ENCODE results near the gene AURKAIP1.

The AURKAIP1 gene

GRCh38 chr1:1398677-1399186, 23.7 kb upstream of the AURKAIP1 start:
- Histone ChIP-seq H3K9ac (ENCODE audit: low read depth in 1 of 2, low read length in 2 of 2) (peak overlapping the region; percentile 78 to 84), H3K4me1 (ENCODE audit: control insufficient read depth in 2 of 2, insufficient read depth in 2 of 2, low read length in 2 of 2) (peaks cover 18 to 26% of the 10 kb centered on the region in 2 donors), H3K9me3 (ENCODE audit: control insufficient read depth in 2 of 2, low read length in 2 of 2) (no peaks in the 10 kb centered on the region), H3K27me3 (ENCODE audit: control insufficient read depth in 2 of 2, insufficient read depth in 2 of 2, low read length in 2 of 2) (no peaks in the 10 kb centered on the region), H3K36me3 (ENCODE audit: control insufficient read depth in 2 of 2, insufficient read depth in 2 of 2, low read length in 2 of 2) (peaks cover 41 to 44% of the 10 kb centered on the region in 2 donors), H3K27ac (ENCODE audit: low read depth in 2 of 2, low read length in 2 of 2) (peak overlapping the region; percentile 46 to 80), H3K4me3 (ENCODE audit: low read length in 2 of 2) (peak overlapping the region; percentile 82 to 92)

DNA sequence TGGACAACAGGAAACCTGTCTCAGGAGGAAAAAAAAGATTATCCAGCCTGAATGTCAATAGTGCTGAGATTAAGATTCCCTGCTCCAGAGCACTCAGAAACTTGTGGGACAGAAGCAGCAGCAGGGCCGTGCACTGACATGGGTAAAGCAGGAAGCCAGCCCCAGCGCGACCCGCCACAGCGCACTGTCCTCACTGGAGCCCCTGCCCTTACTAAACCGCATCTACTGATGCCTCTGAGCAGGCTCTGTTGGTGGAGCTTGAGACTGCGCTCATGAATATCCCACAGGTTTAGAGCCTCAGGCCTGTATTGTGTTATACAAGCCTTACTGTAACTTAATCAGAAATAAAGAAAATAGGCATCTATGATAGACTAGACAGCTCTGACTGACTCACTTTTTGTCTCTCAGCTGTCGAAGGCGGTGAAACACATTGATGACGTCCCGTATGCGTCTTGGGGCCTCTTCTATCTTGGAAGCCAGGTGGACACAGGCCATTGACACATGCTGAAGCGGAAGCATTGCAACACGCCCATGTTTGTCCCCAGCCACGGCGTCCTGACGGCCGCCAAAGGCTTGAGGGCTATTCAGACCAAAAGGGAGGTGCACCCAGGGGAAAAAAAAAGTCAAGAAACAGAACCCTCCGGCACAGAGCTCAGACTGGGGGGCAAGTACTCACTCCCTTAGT, 23.0 kb upstream of the AURKAIP1 start:
- Histone ChIP-seq H3K9me3 (ENCODE audit: control insufficient read depth in 2 of 2, low read length in 2 of 2) (no peaks in the 10 kb centered on the region), H3K4me1 (ENCODE audit: control insufficient read depth in 2 of 2, insufficient read depth in 2 of 2, low read length in 2 of 2) (peaks cover 18 to 26% of the 10 kb centered on the region in 2 donors), H3K9ac (ENCODE audit: low read depth in 1 of 2, low read length in 2 of 2) (peak overlapping the region; percentile 78 to 84), H3K36me3 (ENCODE audit: control insufficient read depth in 2 of 2, insufficient read depth in 2 of 2, low read length in 2 of 2) (peaks cover 46 to 49% of the 10 kb centered on the region in 2 donors), H3K4me3 (ENCODE audit: low read length in 2 of 2) (peak overlapping the region; percentile 82 to 92), H3K27me3 (ENCODE audit: control insufficient read depth in 2 of 2, insufficient read depth in 2 of 2, low read length in 2 of 2) (no peaks in the 10 kb centered on the region), H3K27ac (ENCODE audit: low read depth in 2 of 2, low read length in 2 of 2) (peak overlapping the region in 1 of 2 donors; percentile 80)

- Histone ChIP-seq H3K36me3 (ENCODE audit: control insufficient read depth in 2 of 2, insufficient read depth in 2 of 2, low read length in 2 of 2) (peaks cover 57 to 58% of the 10 kb centered on the region in 2 donors), H3K9ac (ENCODE audit: low read depth in 1 of 2, low read length in 2 of 2) (no peak overlapping the region)
Observed at GRCh38 chr1:1395166-1395565, 20.2 kb upstream of the AURKAIP1 start.

DNA sequence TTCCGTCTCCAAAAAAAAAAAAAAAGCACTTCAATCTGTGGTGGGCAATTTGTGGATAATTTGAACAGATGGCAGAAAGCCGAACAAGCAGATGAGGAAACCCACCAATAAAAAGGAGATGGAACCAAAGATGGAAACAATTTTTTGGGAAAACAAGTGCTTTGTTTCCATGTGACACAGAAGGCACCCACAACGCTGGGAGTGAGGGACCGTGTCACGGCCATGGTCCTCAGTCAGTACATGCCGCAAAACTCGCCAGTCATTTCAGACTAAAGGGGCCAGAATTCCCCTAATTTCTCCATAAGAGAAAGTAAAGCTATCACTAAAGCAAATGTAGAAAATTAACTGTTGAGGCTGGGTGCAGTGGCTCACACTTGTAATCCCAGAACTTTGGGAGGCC, 19.1 kb upstream of the AURKAIP1 start:
- Histone ChIP-seq H3K36me3 (ENCODE audit: control insufficient read depth in 2 of 2, insufficient read depth in 2 of 2, low read length in 2 of 2) (peaks cover 66 to 67% of the 10 kb centered on the region in 2 donors), H3K27ac (ENCODE audit: low read depth in 2 of 2, low read length in 2 of 2) (no peak overlapping the region), H3K4me1 (ENCODE audit: control insufficient read depth in 2 of 2, insufficient read depth in 2 of 2, low read length in 2 of 2) (peaks cover 8 to 12% of the 10 kb centered on the region in 2 donors)

More at GRCh38 chr1:1395166-1395565, 20.2 kb upstream of the AURKAIP1 start:
- Histone ChIP-seq H3K27ac (ENCODE audit: low read depth in 2 of 2, low read length in 2 of 2) (no peak overlapping the region), H3K4me3 (ENCODE audit: low read length in 2 of 2) (no peak overlapping the region), H3K27me3 (ENCODE audit: control insufficient read depth in 2 of 2, insufficient read depth in 2 of 2, low read length in 2 of 2) (no peaks in the 10 kb centered on the region), H3K9me3 (ENCODE audit: control insufficient read depth in 2 of 2, low read length in 2 of 2) (no peaks in the 10 kb centered on the region), H3K4me1 (ENCODE audit: control insufficient read depth in 2 of 2, insufficient read depth in 2 of 2, low read length in 2 of 2) (peaks cover 12 to 16% of the 10 kb centered on the region in 2 donors)

GRCh38 chr1:1393428-1393827, 18.4 kb upstream of the AURKAIP1 start:
- H3K9me3 ChIP-seq (ENCODE audit: control insufficient read depth in 2 of 2, low read length in 2 of 2), result no peaks in the 10 kb centered on the region
- H3K27ac ChIP-seq (ENCODE audit: low read depth in 2 of 2, low read length in 2 of 2), result no peak overlapping the region
- no peak overlapping the region for H3K9ac ChIP-seq (ENCODE audit: low read depth in 1 of 2, low read length in 2 of 2)
- H3K4me1 ChIP-seq (ENCODE audit: control insufficient read depth in 2 of 2, insufficient read depth in 2 of 2, low read length in 2 of 2), result peaks cover 8 to 11% of the 10 kb centered on the region in 2 donors
- H3K27me3 ChIP-seq (ENCODE audit: control insufficient read depth in 2 of 2, insufficient read depth in 2 of 2, low read length in 2 of 2), result no peaks in the 10 kb centered on the region
- H3K4me3 ChIP-seq (ENCODE audit: low read length in 2 of 2), result no peak overlapping the region
- H3K36me3 ChIP-seq (ENCODE audit: control insufficient read depth in 2 of 2, insufficient read depth in 2 of 2, low read length in 2 of 2), result peaks cover 67 to 69% of the 10 kb centered on the region in 2 donors

More for the DNA sequence above, 19.1 kb upstream of the AURKAIP1 start:
- H3K4me3 ChIP-seq (ENCODE audit: low read length in 2 of 2), result no peak overlapping the region
- H3K27me3 ChIP-seq (ENCODE audit: control insufficient read depth in 2 of 2, insufficient read depth in 2 of 2, low read length in 2 of 2), result no peaks in the 10 kb centered on the region
- no peaks in the 10 kb centered on the region for H3K9me3 ChIP-seq (ENCODE audit: control insufficient read depth in 2 of 2, low read length in 2 of 2)
- H3K9ac ChIP-seq (ENCODE audit: low read depth in 1 of 2, low read length in 2 of 2), result no peak overlapping the region

- H3K4me3 ChIP-seq (ENCODE audit: low read length in 2 of 2), result no peak overlapping the region
- H3K4me1 ChIP-seq (ENCODE audit: control insufficient read depth in 2 of 2, insufficient read depth in 2 of 2, low read length in 2 of 2), result peaks cover 4 to 6% of the 10 kb centered on the region in 2 donors
- no peaks in the 10 kb centered on the region for H3K9me3 ChIP-seq (ENCODE audit: control insufficient read depth in 2 of 2, low read length in 2 of 2)
- H3K27me3 ChIP-seq (ENCODE audit: control insufficient read depth in 2 of 2, insufficient read depth in 2 of 2, low read length in 2 of 2), result no peaks in the 10 kb centered on the region
- H3K9ac ChIP-seq (ENCODE audit: low read depth in 1 of 2, low read length in 2 of 2), result no peak overlapping the region
- H3K27ac ChIP-seq (ENCODE audit: low read depth in 2 of 2, low read length in 2 of 2), result no peak overlapping the region
- peaks cover 70 to 74% of the 10 kb centered on the region in 2 donors for H3K36me3 ChIP-seq (ENCODE audit: control insufficient read depth in 2 of 2, insufficient read depth in 2 of 2, low read length in 2 of 2)
Observed at GRCh38 chr1:1393014-1393413, 18.0 kb upstream of the AURKAIP1 start.

- no peak overlapping the region for H3K27ac ChIP-seq (ENCODE audit: low read depth in 2 of 2, low read length in 2 of 2)
Observed at GRCh38 chr1:1391225-1391624, 16.2 kb upstream of the AURKAIP1 start.

GRCh38 chr1:1390675-1391074, 15.7 kb upstream of the AURKAIP1 start:
- Histone ChIP-seq H3K27ac (ENCODE audit: low read depth in 2 of 2, low read length in 2 of 2) (no peak overlapping the region), H3K27me3 (ENCODE audit: control insufficient read depth in 2 of 2, insufficient read depth in 2 of 2, low read length in 2 of 2) (no peaks in the 10 kb centered on the region), H3K4me1 (ENCODE audit: control insufficient read depth in 2 of 2, insufficient read depth in 2 of 2, low read length in 2 of 2) (no peaks in the 10 kb centered on the region), H3K4me3 (ENCODE audit: low read length in 2 of 2) (no peak overlapping the region), H3K9me3 (ENCODE audit: control insufficient read depth in 2 of 2, low read length in 2 of 2) (no peaks in the 10 kb centered on the region), H3K9ac (ENCODE audit: low read depth in 1 of 2, low read length in 2 of 2) (no peak overlapping the region), H3K36me3 (ENCODE audit: control insufficient read depth in 2 of 2, insufficient read depth in 2 of 2, low read length in 2 of 2) (peaks cover 82 to 88% of the 10 kb centered on the region in 2 donors)

More at GRCh38 chr1:1391225-1391624, 16.2 kb upstream of the AURKAIP1 start:
- no peaks in the 10 kb centered on the region for H3K4me1 ChIP-seq (ENCODE audit: control insufficient read depth in 2 of 2, insufficient read depth in 2 of 2, low read length in 2 of 2)
- no peaks in the 10 kb centered on the region for H3K27me3 ChIP-seq (ENCODE audit: control insufficient read depth in 2 of 2, insufficient read depth in 2 of 2, low read length in 2 of 2)
- no peak overlapping the region for H3K9ac ChIP-seq (ENCODE audit: low read depth in 1 of 2, low read length in 2 of 2)
- no peaks in the 10 kb centered on the region for H3K9me3 ChIP-seq (ENCODE audit: control insufficient read depth in 2 of 2, low read length in 2 of 2)
- peaks cover 76 to 84% of the 10 kb centered on the region in 2 donors for H3K36me3 ChIP-seq (ENCODE audit: control insufficient read depth in 2 of 2, insufficient read depth in 2 of 2, low read length in 2 of 2)
- H3K4me3 ChIP-seq (ENCODE audit: low read length in 2 of 2), result no peak overlapping the region

DNA sequence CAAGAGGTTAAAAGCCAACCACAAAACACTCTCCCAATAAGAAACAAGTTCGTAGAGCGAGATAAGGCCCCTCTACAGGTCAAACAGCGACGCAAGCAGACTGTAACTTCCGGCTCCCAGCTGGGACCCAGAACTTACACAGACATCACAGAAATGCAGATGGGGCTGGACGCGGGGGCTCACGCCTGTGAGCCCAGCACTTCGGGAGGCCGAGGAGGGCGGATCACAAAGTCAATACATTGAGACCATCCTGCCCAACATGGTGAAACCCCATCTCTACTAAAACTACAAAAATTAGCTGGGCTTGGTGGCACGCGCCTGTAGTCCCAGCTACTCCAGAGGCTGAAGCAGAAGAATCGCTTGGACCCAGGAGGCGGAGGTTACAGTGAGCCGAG, 13.1 kb upstream of the AURKAIP1 start:
- Histone ChIP-seq H3K9me3 (ENCODE audit: control insufficient read depth in 2 of 2, low read length in 2 of 2) (no peaks in the 10 kb centered on the region), H3K4me1 (ENCODE audit: control insufficient read depth in 2 of 2, insufficient read depth in 2 of 2, low read length in 2 of 2) (no peaks in the 10 kb centered on the region), H3K4me3 (ENCODE audit: low read length in 2 of 2) (no peak overlapping the region), H3K27me3 (ENCODE audit: control insufficient read depth in 2 of 2, insufficient read depth in 2 of 2, low read length in 2 of 2) (no peaks in the 10 kb centered on the region), H3K9ac (ENCODE audit: low read depth in 1 of 2, low read length in 2 of 2) (no peak overlapping the region), H3K36me3 (ENCODE audit: control insufficient read depth in 2 of 2, insufficient read depth in 2 of 2, low read length in 2 of 2) (peaks cover 61 to 69% of the 10 kb centered on the region in 2 donors), H3K27ac (ENCODE audit: low read depth in 2 of 2, low read length in 2 of 2) (no peak overlapping the region)
